HCT116 (cell line): Measurements from ENCODE around the gene DDX39A. TPM values are rescaled to one million over a fixed set of nuclear protein-coding genes. Genes with fewer than 3 reads are reported as not detected.

ENCODE experiments used
- ATAC-seq: fragments of 200-7000 bp; cut with Tn5 transposase; 2 replicates; pipeline ENCODE4 v1.9.1; 2020; ENCODE audit warnings: mild to moderate bottlenecking, moderate library complexity
- BruUV-seq: library from RNA; stranded (reverse); fragments of 400-500 nt; replicated peaks from 2 replicates; lab custom pipeline; 2021; lab: Mats Ljungman, UMichigan
- CTCF ChIA-PET: fragments of 300-600 bp; sonication (Branson Sonifier 250); formaldehyde crosslinking; loops from one replicate; lab custom pipeline; 2021; ENCODE audit warnings: antibody characterized with exemption; lab: Charles Lee
- POLR2A ChIA-PET: fragments of 300-600, 350-600 bp; sonication (Branson Sonifier 250); formaldehyde crosslinking; loops from one replicate; lab custom pipeline; 2021; ENCODE audit warnings: antibody characterized with exemption; lab: Charles Lee
- RAD21 ChIA-PET, 2 experiments: fragments of 300-600 bp; sonication (Branson Sonifier 250); formaldehyde crosslinking; loops; one replicate each; lab custom pipeline; 2023; ENCODE audit warnings: low total read pairs in 2 of 2; ENCODE audit not compliant: uncharacterized antibody in 2 of 2, unreplicated experiment in 2 of 2, low non-redundant PET in 1 of 2; lab: Charles Lee
- DNase-seq: peaks from one replicate; pipeline ENCODE4 v3.0.0-alpha.2; 2010; ENCODE audit warnings: low read depth, low spot score
- H2AFZ ChIP-seq: fragments of 200-600 bp; shearing (Covaris generic), sonication (generic); 2 replicates; pipeline ENCODE4 v1.6.1; 2017; ENCODE audit warnings: low read depth, mixed run types, mixed read lengths, antibody characterized with exemption, low read length; ENCODE audit not compliant: poor library complexity, severe bottlenecking
- H3K27ac ChIP-seq: 2 replicates; pipeline ENCODE4 v1.5.1; 2012; ENCODE audit warnings: low read depth, low read length
- H3K27me3 ChIP-seq: fragments of 200-600 bp; sonication (generic); 2 replicates; pipeline ENCODE4 v1.6.1; 2016; ENCODE audit warnings: mixed run types, low read length, mixed read lengths; ENCODE audit not compliant: insufficient read depth
- H3K36me3 ChIP-seq, 2 experiments: fragments of 200-500 bp in 1 of 2; fragments of 200-600 bp in 1 of 2; sonication (Bioruptor generic) in 1 of 2; sonication (generic) in 1 of 2; 2 replicates each; pipeline versions ENCODE4 v1.5.1 to v1.6.1; 2014 to 2016; ENCODE audit warnings: low read length in 2 of 2, inconsistent platforms in 1 of 2, mixed read lengths in 1 of 2, mixed run types in 1 of 2; ENCODE audit not compliant: insufficient read depth in 2 of 2, control insufficient read depth in 1 of 2
- H3K4me1 ChIP-seq, 2 experiments: fragments of 200-600 bp in 1 of 2; sonication (generic) in 1 of 2; 2 replicates each; pipeline versions ENCODE4 v1.5.1 to v1.6.1; 2012 to 2017; ENCODE audit warnings: low read length in 2 of 2, inconsistent platforms in 1 of 2, mild to moderate bottlenecking in 1 of 2, mixed read lengths in 1 of 2, mixed run types in 1 of 2, moderate library complexity in 1 of 2; ENCODE audit not compliant: insufficient read depth in 2 of 2, control insufficient read depth in 1 of 2
- H3K4me2 ChIP-seq: fragments of 200-600 bp; sonication (generic); 2 replicates; pipeline ENCODE4 v1.6.1; 2017; ENCODE audit warnings: mixed run types, low read length, mixed read lengths
- H3K4me3 ChIP-seq, 2 experiments: fragments of 200-600 bp in 1 of 2; sonication (generic) in 1 of 2; replicated peaks in 1 of 2; 2 replicates each; pipeline ENCODE4 v1.5.1; 2011 to 2016; ENCODE audit warnings: low read length in 2 of 2, control low read depth in 1 of 2, low read depth in 1 of 2, mild to moderate bottlenecking in 1 of 2, mixed read lengths in 1 of 2, mixed run types in 1 of 2
- H3K79me2 ChIP-seq: fragments of 200-600 bp; sonication (generic); 2 replicates; pipeline ENCODE4 v1.6.1; 2017; ENCODE audit warnings: mild to moderate bottlenecking, mixed run types, low read length, moderate library complexity, mixed read lengths; ENCODE audit not compliant: insufficient read depth
- H3K9ac ChIP-seq: fragments of 200-600 bp; sonication (generic); 2 replicates; pipeline ENCODE4 v1.6.1; 2016; ENCODE audit warnings: low read length, mixed read lengths
- H3K9me2 ChIP-seq: fragments of 200-600 bp; sonication (generic), shearing (Covaris generic); 2 replicates; pipeline ENCODE4 v1.6.1; 2017; ENCODE audit warnings: mixed run types, mild to moderate bottlenecking, moderate library complexity; ENCODE audit not compliant: insufficient read depth
- H3K9me3 ChIP-seq, 2 experiments: fragments of 200-500 bp in 1 of 2; fragments of 200-600 bp in 1 of 2; sonication (Bioruptor generic) in 1 of 2; sonication (generic) in 1 of 2; 2 replicates each; pipeline ENCODE4 v1.6.1; 2014 to 2017; ENCODE audit warnings: low read length in 2 of 2, mixed read lengths in 2 of 2, inconsistent platforms in 1 of 2, low read depth in 1 of 2, mild to moderate bottlenecking in 1 of 2, mixed run types in 1 of 2, moderate library complexity in 1 of 2; ENCODE audit not compliant: control insufficient read depth in 1 of 2, insufficient read depth in 1 of 2
- H4K20me1 ChIP-seq: fragments of 200-600 bp; sonication (generic), shearing (Covaris generic); 2 replicates; pipeline ENCODE4 v1.6.1; 2017; ENCODE audit warnings: mixed run types, mild to moderate bottlenecking, moderate library complexity; ENCODE audit not compliant: insufficient read depth
- CEBPB ChIP-seq: IDR thresholded peaks from 2 replicates; pipeline ENCODE4 v1.6.1; 2012; ENCODE audit warnings: low read depth
- CTCF ChIP-seq, 3 experiments: fragments of 200-600 bp in 1 of 3; sonication (generic) in 1 of 3; IDR thresholded peaks in 2 of 3; conservative IDR thresholded peaks in 1 of 3; 2 replicates each; pipeline ENCODE4 v1.5.1; 2012 to 2017; ENCODE audit warnings: low read depth in 2 of 3, low read length in 2 of 3, antibody characterized with exemption in 1 of 3, borderline replicate concordance in 1 of 3, control low read depth in 1 of 3, mild to moderate bottlenecking in 1 of 3, mixed read lengths in 1 of 3, mixed run types in 1 of 3, moderate library complexity in 1 of 3; ENCODE audit not compliant: insufficient read depth in 1 of 3
- EGR1 ChIP-seq: IDR thresholded peaks from 2 replicates; pipeline ENCODE4 v1.6.1; 2012; ENCODE audit warnings: low read depth
- ELF1 ChIP-seq: IDR thresholded peaks from 2 replicates; pipeline ENCODE4 v1.6.1; 2012; ENCODE audit warnings: low read depth, borderline replicate concordance
- EZH2 ChIP-seq: fragments of 200-600 bp; sonication (generic); IDR thresholded peaks from 2 replicates; pipeline ENCODE4 v1.6.1; 2017; ENCODE audit warnings: antibody characterized with exemption, mixed run types
- JUND ChIP-seq: IDR thresholded peaks from 2 replicates; pipeline ENCODE4 v1.6.1; 2012
- POLR2A ChIP-seq: IDR thresholded peaks from 2 replicates; pipeline ENCODE4 v1.7.0; 2011; ENCODE audit warnings: borderline replicate concordance; ENCODE audit not compliant: insufficient read depth, insufficient read length; ENCODE audit errors: extremely low read depth
- POLR2AphosphoS5 ChIP-seq: IDR thresholded peaks from 2 replicates; pipeline ENCODE4 v1.6.1; 2011; ENCODE audit warnings: mild to moderate bottlenecking, low read depth, low read length, moderate library complexity
- RAD21 ChIP-seq: IDR thresholded peaks from 2 replicates; pipeline ENCODE4 v1.6.1; 2012; ENCODE audit warnings: low read depth, mild to moderate bottlenecking
- SP1 ChIP-seq: IDR thresholded peaks from 2 replicates; pipeline ENCODE4 v1.6.1; 2012; ENCODE audit warnings: low read depth
- SRF ChIP-seq: IDR thresholded peaks from 2 replicates; pipeline ENCODE4 v1.6.1; 2012; ENCODE audit warnings: low read depth
- ZBTB33 ChIP-seq: IDR thresholded peaks from 2 replicates; pipeline ENCODE4 v1.6.1; 2011; ENCODE audit warnings: mild to moderate bottlenecking, low read length, moderate library complexity; ENCODE audit not compliant: insufficient replicate concordance; ENCODE audit errors: extremely low read depth
- ZFX ChIP-seq: fragments of 450-650 bp; IDR thresholded peaks from 2 replicates; pipeline ENCODE4 v1.6.1; 2017
- ZNF274 ChIP-seq: fragments of 200-500 bp; sonication (Bioruptor generic); IDR thresholded peaks from 2 replicates; pipeline ENCODE4 v1.6.1; 2014; ENCODE audit warnings: mild to moderate bottlenecking, low read depth, low read length, inconsistent platforms
- intact Hi-C: fragments of 100-400 bp; cut with micrococcal nuclease; formaldehyde crosslinking; loops from 2 replicates; pipeline ENCODE4 v1.10.0; 2022
- total RNA-seq: library from RNA; stranded (reverse); gene quantifications from one replicate; pipeline ENCODE4 v1.2.1, GENCODE V29; 2021; ENCODE audit not compliant: unreplicated experiment

Gene DDX39A
- total RNA-seq, 1 experiment from 2014 or later: 152 TPM

GRCh38 chr19:14446336-14447036, 27.3 kb upstream of the DDX39A start:
- peaks cover 0 to 24% of the 10 kb centered on the region in 2 experiments; a peak in 2 of 4 replicates for H3K4me1 ChIP-seq
- no peaks in the 10 kb centered on the region for H3K9me2 ChIP-seq
- no peaks in the 10 kb centered on the region for H3K9me3 ChIP-seq
- no peak for TF ChIP-seq EZH2
- TF ChIP-seq EGR1: no peak
- no peak for TF ChIP-seq RAD21
- no peak for TF ChIP-seq POLR2A
- TF ChIP-seq ZBTB33: no peak
- TF ChIP-seq SRF: no peak
- no peak for TF ChIP-seq CEBPB
- no peak for TF ChIP-seq SP1
- no peak for TF ChIP-seq ELF1
- no peak for TF ChIP-seq POLR2AphosphoS5
- TF ChIP-seq CTCF (IDR thresholded peaks at IDR 0.05 in 2 of 3, conservative IDR thresholded peaks at IDR 0.05 in 1 of 3; ENCODE audit: borderline replicate concordance in 1 of 3, insufficient read depth in 1 of 3, low read depth in 2 of 3, low read length in 2 of 3): no peak
- no peak for TF ChIP-seq ZFX
- no peak for TF ChIP-seq ZNF274
- no peak for TF ChIP-seq JUND
- no peak for ATAC-seq
- no TSS peak for BruUV-seq
- ChIA-PET RAD21 (no interaction called here), POLR2A (no interaction called here), CTCF (no interaction called here)
- intact Hi-C loops: no loop called here
- H3K4me2 ChIP-seq: no peak overlapping the region
- H3K36me3 ChIP-seq: peaks cover 37 to 56% of the 10 kb centered on the region in 2 experiments
- H3K9ac ChIP-seq: no peak overlapping the region
- no peaks in the 10 kb centered on the region for H4K20me1 ChIP-seq
- H3K4me3 ChIP-seq: no peak overlapping the region
- no peaks in the 10 kb centered on the region; the same call in 1 of the 2 replicates for H3K79me2 ChIP-seq
- H3K27me3 ChIP-seq: no peaks in the 10 kb centered on the region
- no peak overlapping the region for H2AFZ ChIP-seq
- H3K27ac ChIP-seq: no peak overlapping the region
- DNase-seq: no peak
